NCI-H510A (cell line): Measurements from ENCODE around the gene FBXL20.
"Not testable (repeated sequence)": the region's sequence is repeated elsewhere in the genome, so short reads cannot be mapped to it uniquely, and the experiment has no call there.

Source experiments
- DNase-seq: peaks from one replicate; lab custom pipeline; 2025; lab: John Stamatoyannopoulos, UW

FBXL20 gene

GRCh38 chr17:39332092-39332491 lies 69.3 kb downstream of the FBXL20 start:
- no peak for DNase-seq

- no peak for DNase-seq
Observed at GRCh38 chr17:39328815-39329214, 72.6 kb downstream of the FBXL20 start.

GRCh38 chr17:39327109-39327508 lies 74.3 kb downstream of the FBXL20 start:
- no peak for DNase-seq

- no peak for DNase-seq
Observed at GRCh38 chr17:39325528-39326240, 75.7 kb downstream of the FBXL20 start.

- DNase-seq, result no peak
Observed at GRCh38 chr17:39318636-39319035, 82.8 kb downstream of the FBXL20 start.

GRCh38 chr17:39306509-39307212 lies 94.8 kb downstream of the FBXL20 start:
- no peak for DNase-seq

- no peak for DNase-seq
Observed at GRCh38 chr17:39305978-39306377, 95.4 kb downstream of the FBXL20 start.

- no peak for DNase-seq
Observed at GRCh38 chr17:39304188-39304587, 97.2 kb downstream of the FBXL20 start.

GRCh38 chr17:39294060-39294459 lies 107.4 kb downstream of the FBXL20 start:
- DNase-seq, result no peak

GRCh38 chr17:39292546-39292945 lies 108.9 kb downstream of the FBXL20 start:
- DNase-seq, result not testable (repeated sequence)

- not testable (repeated sequence) for DNase-seq
Observed at GRCh38 chr17:39286513-39286912, 114.9 kb downstream of the FBXL20 start.

- DNase-seq, result no peak
Observed at GRCh38 chr17:39284685-39285084, 116.7 kb downstream of the FBXL20 start.

GRCh38 chr17:39283896-39284295 lies 117.5 kb downstream of the FBXL20 start:
- DNase-seq, result no peak

GRCh38 chr17:39283098-39283497 lies 118.3 kb downstream of the FBXL20 start:
- DNase-seq, result no peak

GRCh38 chr17:39281806-39282205 lies 119.6 kb downstream of the FBXL20 start:
- no peak for DNase-seq

- not testable (repeated sequence) for DNase-seq
Observed at GRCh38 chr17:39278246-39278645, 123.2 kb downstream of the FBXL20 start.

- DNase-seq, result no peak
Observed at GRCh38 chr17:39277110-39277509, 124.3 kb downstream of the FBXL20 start.

- DNase-seq, result no peak
Observed at GRCh38 chr17:39276113-39276512, 125.3 kb downstream of the FBXL20 start.

- no peak for DNase-seq
Observed at GRCh38 chr17:39271546-39271945, 129.9 kb downstream of the FBXL20 start.

GRCh38 chr17:39270923-39271322 lies 130.5 kb downstream of the FBXL20 start:
- no peak for DNase-seq

- DNase-seq, result no peak
Observed at GRCh38 chr17:39264119-39264518, 137.3 kb downstream of the FBXL20 start.

GRCh38 chr17:39261286-39261685 lies 140.1 kb downstream of the FBXL20 start:
- peak; percentile 6 for DNase-seq

- DNase-seq, result no peak
Observed at GRCh38 chr17:39252788-39253460, 148.5 kb downstream of the FBXL20 start.
